Measurements from ENCODE around the gene ZNHIT6.

ZNHIT6 gene

DNA sequence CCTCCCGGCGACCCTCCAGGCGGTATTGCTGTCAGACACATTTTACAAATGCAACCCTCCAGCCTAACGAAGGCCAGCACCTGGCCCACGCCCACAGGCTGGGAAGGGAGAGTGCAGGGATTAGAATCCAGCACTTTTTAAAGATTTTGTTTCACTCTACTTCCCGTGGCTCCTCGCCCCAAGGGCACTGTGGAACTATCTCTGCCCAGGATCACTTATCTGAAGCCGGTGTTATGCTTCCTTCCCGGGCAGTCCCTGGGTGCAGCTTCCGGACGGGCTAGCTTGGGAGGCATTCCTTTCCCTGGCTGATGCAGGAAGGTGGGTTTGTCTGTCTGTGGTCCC, 91.9 kb downstream of the ZNHIT6 start:
- H3F3A ChIP-seq (ENCODE audit: insufficient read depth), result no peaks in the 10 kb centered on the region
- H2AFZ ChIP-seq (ENCODE audit: low read depth, low read length, severe bottlenecking), result no peak overlapping the region
- no peak overlapping the region for H3K4me3 ChIP-seq (ENCODE audit: insufficient read depth, low read length, poor library complexity, severe bottlenecking)
- no peaks in the 10 kb centered on the region for H3K79me2 ChIP-seq (ENCODE audit: insufficient read depth, low read length)
- no peaks in the 10 kb centered on the region for H4K20me1 ChIP-seq (ENCODE audit: low read depth, low read length)
- H3K4me2 ChIP-seq (ENCODE audit: low read depth, low read length, poor library complexity, severe bottlenecking), result no peak overlapping the region
- peaks cover under 1% of the 10 kb centered on the region; the same call in 1 of the 2 replicates for H3K9me3 ChIP-seq (ENCODE audit: insufficient read depth, low read length)
- H3K36me3 ChIP-seq (ENCODE audit: low read length), result 0 out of 2 replicates have a peak, but pooled peaks cover 3% of the 10 kb centered on the region
- H3K9me2 ChIP-seq (replicated peaks; ENCODE audit: insufficient read depth, low read length), result no peaks in the 10 kb centered on the region
- no peak overlapping the region for H3K9ac ChIP-seq (ENCODE audit: low read length)
- H3K27ac ChIP-seq (ENCODE audit: low read depth, low read length), result no peak overlapping the region
- no peaks in the 10 kb centered on the region for H3K27me3 ChIP-seq (ENCODE audit: low read length)
- TF ChIP-seq, protein P1, sequence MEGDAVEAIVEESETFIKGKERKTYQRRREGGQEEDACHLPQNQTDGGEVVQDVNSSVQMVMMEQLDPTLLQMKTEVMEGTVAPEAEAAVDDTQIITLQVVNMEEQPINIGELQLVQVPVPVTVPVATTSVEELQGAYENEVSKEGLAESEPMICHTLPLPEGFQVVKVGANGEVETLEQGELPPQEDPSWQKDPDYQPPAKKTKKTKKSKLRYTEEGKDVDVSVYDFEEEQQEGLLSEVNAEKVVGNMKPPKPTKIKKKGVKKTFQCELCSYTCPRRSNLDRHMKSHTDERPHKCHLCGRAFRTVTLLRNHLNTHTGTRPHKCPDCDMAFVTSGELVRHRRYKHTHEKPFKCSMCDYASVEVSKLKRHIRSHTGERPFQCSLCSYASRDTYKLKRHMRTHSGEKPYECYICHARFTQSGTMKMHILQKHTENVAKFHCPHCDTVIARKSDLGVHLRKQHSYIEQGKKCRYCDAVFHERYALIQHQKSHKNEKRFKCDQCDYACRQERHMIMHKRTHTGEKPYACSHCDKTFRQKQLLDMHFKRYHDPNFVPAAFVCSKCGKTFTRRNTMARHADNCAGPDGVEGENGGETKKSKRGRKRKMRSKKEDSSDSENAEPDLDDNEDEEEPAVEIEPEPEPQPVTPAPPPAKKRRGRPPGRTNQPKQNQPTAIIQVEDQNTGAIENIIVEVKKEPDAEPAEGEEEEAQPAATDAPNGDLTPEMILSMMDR (IDR thresholded peaks at IDR 0.05; ENCODE audit: insufficient read depth, low read length, poor library complexity, severe bottlenecking), result no peak
- no peak for TF ChIP-seq EZH2phosphoT487 (conservative IDR thresholded peaks at IDR 0.05; ENCODE audit: low read length)

DNA sequence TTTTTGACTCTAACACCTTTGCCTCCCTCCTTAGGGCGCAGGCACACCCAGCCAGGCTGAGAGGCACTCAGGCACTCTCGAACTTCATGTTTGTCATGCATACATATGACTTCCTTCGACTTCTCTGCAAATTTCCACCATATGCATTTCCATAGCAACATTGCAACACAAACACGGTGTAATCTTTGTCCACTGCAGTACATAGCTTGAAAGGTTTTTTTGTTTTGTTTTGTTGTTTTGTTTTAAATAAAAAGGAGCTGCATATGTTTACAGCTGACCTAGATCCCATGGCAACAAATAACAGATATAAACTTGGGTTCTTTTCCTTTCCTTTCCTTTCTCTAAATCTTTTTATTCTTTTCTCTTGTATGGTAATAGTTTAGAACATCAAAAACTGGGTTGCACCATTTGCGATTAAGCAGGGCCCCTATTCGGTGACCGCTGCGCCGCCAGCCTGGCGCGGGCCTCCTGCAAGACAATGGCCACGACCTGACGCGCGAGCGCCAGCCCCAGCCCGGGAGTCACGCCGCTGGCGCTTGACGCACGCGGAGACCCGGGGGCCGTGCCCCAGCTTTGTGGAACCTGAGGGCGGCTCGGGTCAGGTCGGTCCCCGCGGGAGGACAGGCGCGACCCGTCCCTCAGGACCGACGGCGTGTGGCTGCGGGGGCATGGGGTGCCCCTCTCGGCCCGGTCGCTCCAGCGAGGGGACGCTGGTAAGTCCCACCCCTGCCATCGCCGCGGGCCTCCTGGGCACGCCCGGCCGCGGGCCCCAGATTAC, 92.5 kb downstream of the ZNHIT6 start:
- H3K4me2 ChIP-seq (ENCODE audit: low read depth, low read length, poor library complexity, severe bottlenecking), result no peak overlapping the region
- H3K9me3 ChIP-seq (ENCODE audit: insufficient read depth, low read length), result no peaks in the 10 kb centered on the region; the same call in 1 of the 2 replicates
- no peak overlapping the region for H3K27ac ChIP-seq (ENCODE audit: low read depth, low read length)
- no peaks in the 10 kb centered on the region for H3K79me2 ChIP-seq (ENCODE audit: insufficient read depth, low read length)
- no peaks in the 10 kb centered on the region for H3F3A ChIP-seq (ENCODE audit: insufficient read depth)
- H3K36me3 ChIP-seq (ENCODE audit: low read length), result no peaks in the 10 kb centered on the region
- TF ChIP-seq, protein P1 (IDR thresholded peaks at IDR 0.05; ENCODE audit: insufficient read depth, low read length, poor library complexity, severe bottlenecking), result no peak
- TF ChIP-seq EZH2phosphoT487 (conservative IDR thresholded peaks at IDR 0.05; ENCODE audit: low read length), result no peak
- H3K4me3 ChIP-seq (ENCODE audit: insufficient read depth, low read length, poor library complexity, severe bottlenecking), result no peak overlapping the region
- no peak overlapping the region for H3K9ac ChIP-seq (ENCODE audit: low read length)
- H4K20me1 ChIP-seq (ENCODE audit: low read depth, low read length), result no peaks in the 10 kb centered on the region
- no peaks in the 10 kb centered on the region for H3K27me3 ChIP-seq (ENCODE audit: low read length)
- no peaks in the 10 kb centered on the region for H3K9me2 ChIP-seq (replicated peaks; ENCODE audit: insufficient read depth, low read length)
- H2AFZ ChIP-seq (ENCODE audit: low read depth, low read length, severe bottlenecking), result no peak overlapping the region

DNA sequence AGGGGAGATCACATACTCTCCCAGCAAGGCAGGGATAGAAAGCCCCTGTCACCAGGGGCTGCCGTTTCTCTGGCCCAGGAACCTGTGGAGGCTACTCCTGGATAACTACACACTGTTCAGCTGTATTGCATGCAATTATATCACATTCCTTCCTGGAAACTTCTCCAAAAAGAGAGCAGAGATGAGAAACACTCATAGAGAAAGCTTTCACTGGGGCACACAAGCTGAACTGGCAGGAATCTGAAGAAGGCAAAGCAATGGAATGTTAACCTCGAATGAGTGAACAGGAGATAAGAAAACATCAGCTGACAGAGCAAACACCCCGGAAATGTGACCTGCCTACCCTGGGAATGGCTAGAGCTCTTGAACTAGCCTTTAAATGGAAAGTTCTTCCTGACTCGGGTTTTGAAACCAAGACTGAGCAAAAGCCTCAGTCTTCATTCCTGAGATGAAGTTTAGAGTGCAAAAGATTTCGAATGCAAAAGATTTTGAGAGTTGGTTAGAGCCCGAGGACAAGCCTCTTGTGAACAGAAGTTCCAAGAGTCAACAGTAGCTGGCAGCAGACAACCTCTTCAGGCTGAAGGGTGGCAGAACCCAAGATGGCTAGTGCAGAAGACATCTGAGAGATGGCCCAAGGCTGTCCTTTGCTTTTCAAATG, 95.4 kb downstream of the ZNHIT6 start:
- no peaks in the 10 kb centered on the region for H3K36me3 ChIP-seq (ENCODE audit: low read length)
- TF ChIP-seq EZH2phosphoT487 (conservative IDR thresholded peaks at IDR 0.05; ENCODE audit: low read length), result no peak
- TF ChIP-seq, protein P1 (IDR thresholded peaks at IDR 0.05; ENCODE audit: insufficient read depth, low read length, poor library complexity, severe bottlenecking), result no peak
- H2AFZ ChIP-seq (ENCODE audit: low read depth, low read length, severe bottlenecking), result no peak overlapping the region
- no peak overlapping the region for H3K9ac ChIP-seq (ENCODE audit: low read length)
- H3K9me2 ChIP-seq (replicated peaks; ENCODE audit: insufficient read depth, low read length), result no peaks in the 10 kb centered on the region
- H3K9me3 ChIP-seq (ENCODE audit: insufficient read depth, low read length), result no peaks in the 10 kb centered on the region
- H3F3A ChIP-seq (ENCODE audit: insufficient read depth), result no peaks in the 10 kb centered on the region
- H3K4me3 ChIP-seq (ENCODE audit: insufficient read depth, low read length, poor library complexity, severe bottlenecking), result no peak overlapping the region
- no peaks in the 10 kb centered on the region for H3K79me2 ChIP-seq (ENCODE audit: insufficient read depth, low read length)
- no peak overlapping the region for H3K27ac ChIP-seq (ENCODE audit: low read depth, low read length)
- no peaks in the 10 kb centered on the region for H3K27me3 ChIP-seq (ENCODE audit: low read length)
- no peak overlapping the region for H3K4me2 ChIP-seq (ENCODE audit: low read depth, low read length, poor library complexity, severe bottlenecking)
- no peaks in the 10 kb centered on the region for H4K20me1 ChIP-seq (ENCODE audit: low read depth, low read length)
